ENCODE measurements around the gene SNX5. TPM values are rescaled to one million over a fixed set of nuclear protein-coding genes. Genes with fewer than 3 reads are reported as not detected.

SNX5 gene
- total RNA-seq, 1 experiment from 2014 or later: 90.8 TPM

DNA sequence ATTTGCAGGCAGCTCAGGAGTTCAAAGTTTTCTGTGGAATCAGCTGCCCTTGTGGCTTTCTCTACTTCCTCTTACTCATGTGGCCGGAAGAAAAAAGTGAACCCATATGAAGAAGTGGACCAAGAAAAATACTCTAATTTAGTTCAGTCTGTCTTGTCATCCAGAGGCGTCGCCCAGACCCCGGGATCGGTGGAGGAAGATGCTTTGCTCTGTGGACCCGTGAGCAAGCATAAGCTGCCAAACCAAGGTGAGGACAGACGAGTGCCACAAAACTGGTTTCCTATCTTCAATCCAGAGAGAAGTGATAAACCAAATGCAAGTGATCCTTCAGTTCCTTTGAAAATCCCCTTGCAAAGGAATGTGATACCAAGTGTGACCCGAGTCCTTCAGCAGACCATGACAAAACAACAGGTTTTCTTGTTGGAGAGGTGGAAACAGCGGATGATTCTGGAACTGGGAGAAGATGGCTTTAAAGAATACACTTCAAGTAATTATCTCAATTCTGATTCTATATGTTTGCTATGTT lies 1.4 kb upstream of the SNX5 start:
- H3K4me3 ChIP-seq (ENCODE audit: low read depth in 2 of 2, low read length in 2 of 2): peak overlapping the region; percentile 95 to 97
- in situ Hi-C loops (cut with HindIII; ENCODE audit: low pct_unique_long_range_greater_than_20kb, low sequenced_read_pairs) (no loop called here), intact Hi-C loops (cut with micrococcal nuclease; ENCODE audit: unreplicated experiment) (no loop called here)
- H3K27ac ChIP-seq (ENCODE audit: low read length): peak overlapping the region; percentile 83
- ATAC-seq (no peak), DNase-seq (ENCODE audit: low read depth, low spot score) (no peak)
- TF ChIP-seq, protein P1, sequence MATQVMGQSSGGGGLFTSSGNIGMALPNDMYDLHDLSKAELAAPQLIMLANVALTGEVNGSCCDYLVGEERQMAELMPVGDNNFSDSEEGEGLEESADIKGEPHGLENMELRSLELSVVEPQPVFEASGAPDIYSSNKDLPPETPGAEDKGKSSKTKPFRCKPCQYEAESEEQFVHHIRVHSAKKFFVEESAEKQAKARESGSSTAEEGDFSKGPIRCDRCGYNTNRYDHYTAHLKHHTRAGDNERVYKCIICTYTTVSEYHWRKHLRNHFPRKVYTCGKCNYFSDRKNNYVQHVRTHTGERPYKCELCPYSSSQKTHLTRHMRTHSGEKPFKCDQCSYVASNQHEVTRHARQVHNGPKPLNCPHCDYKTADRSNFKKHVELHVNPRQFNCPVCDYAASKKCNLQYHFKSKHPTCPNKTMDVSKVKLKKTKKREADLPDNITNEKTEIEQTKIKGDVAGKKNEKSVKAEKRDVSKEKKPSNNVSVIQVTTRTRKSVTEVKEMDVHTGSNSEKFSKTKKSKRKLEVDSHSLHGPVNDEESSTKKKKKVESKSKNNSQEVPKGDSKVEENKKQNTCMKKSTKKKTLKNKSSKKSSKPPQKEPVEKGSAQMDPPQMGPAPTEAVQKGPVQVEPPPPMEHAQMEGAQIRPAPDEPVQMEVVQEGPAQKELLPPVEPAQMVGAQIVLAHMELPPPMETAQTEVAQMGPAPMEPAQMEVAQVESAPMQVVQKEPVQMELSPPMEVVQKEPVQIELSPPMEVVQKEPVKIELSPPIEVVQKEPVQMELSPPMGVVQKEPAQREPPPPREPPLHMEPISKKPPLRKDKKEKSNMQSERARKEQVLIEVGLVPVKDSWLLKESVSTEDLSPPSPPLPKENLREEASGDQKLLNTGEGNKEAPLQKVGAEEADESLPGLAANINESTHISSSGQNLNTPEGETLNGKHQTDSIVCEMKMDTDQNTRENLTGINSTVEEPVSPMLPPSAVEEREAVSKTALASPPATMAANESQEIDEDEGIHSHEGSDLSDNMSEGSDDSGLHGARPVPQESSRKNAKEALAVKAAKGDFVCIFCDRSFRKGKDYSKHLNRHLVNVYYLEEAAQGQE (IDR thresholded peaks at IDR 0.05; ENCODE audit: insufficient read depth in 1 of 2, low read depth in 2 of 2, low read length in 1 of 2): no peak
- TF ChIP-seq TCF7L2 (IDR thresholded peaks at IDR 0.05; ENCODE audit: low read depth, low read length) (no peak), SIN3A (IDR thresholded peaks at IDR 0.05; ENCODE audit: borderline replicate concordance, insufficient read depth, low read depth, low read length) (no peak), POLR2AphosphoS5 (IDR thresholded peaks at IDR 0.05; ENCODE audit: low read depth, low read length) (no peak)
- BruUV-seq (replicated peaks): TSS peak; percentile 75
- CTCF ChIA-PET: no interaction called here
- peaks cover 10% of the 10 kb centered on the region for H3K36me3 ChIP-seq (ENCODE audit: control insufficient read depth, insufficient read depth, low read length)
- POLR2A ChIA-PET: no interaction called here
- H3K9me3 ChIP-seq (ENCODE audit: control insufficient read depth, insufficient read depth, low read depth, low read length): no peaks in the 10 kb centered on the region
- H3K27me3 ChIP-seq (ENCODE audit: control insufficient read depth, insufficient read depth, low read length): no peaks in the 10 kb centered on the region
- peaks cover 29% of the 10 kb centered on the region for H3K4me1 ChIP-seq (ENCODE audit: control insufficient read depth, insufficient read depth, low read length)

DNA sequence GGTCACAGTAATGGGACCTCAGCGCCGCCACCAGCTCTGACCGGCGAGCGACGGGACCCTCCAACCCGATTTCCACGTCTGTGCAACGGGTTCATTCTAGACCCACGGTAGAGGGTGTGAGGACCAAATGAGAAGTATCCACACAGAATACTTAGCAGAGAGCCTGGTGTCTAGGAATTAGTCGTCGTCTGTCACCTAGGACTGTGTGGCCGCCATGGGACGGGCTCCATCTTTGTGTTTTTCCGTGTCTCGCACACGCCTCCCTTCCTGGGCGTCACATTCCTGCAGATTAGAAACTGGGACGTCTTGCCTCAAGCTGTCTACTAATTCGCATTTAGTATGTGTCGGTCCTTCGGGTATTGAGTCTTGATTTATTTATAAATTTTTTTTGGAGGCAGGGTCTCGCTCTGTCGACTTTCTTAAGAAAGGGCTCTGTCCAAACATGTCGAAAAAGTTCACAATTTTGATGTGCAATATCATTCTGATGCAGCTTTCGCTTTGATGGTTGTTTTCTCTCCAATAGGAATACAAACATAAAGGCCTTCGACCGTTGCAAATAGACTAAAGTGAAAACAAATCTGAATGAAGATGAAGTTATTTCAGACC lies 787 bp upstream of the SNX5 start:
- Histone ChIP-seq H3K9me3 (ENCODE audit: control insufficient read depth, insufficient read depth, low read depth, low read length) (no peaks in the 10 kb centered on the region), H3K36me3 (ENCODE audit: control insufficient read depth, insufficient read depth, low read length) (peaks cover 10% of the 10 kb centered on the region), H3K4me3 (ENCODE audit: low read depth in 2 of 2, low read length in 2 of 2) (peak overlapping the region; percentile 95 to 97), H3K27ac (ENCODE audit: low read length) (peak overlapping the region; percentile 83), H3K27me3 (ENCODE audit: control insufficient read depth, insufficient read depth, low read length) (no peaks in the 10 kb centered on the region), H3K4me1 (ENCODE audit: control insufficient read depth, insufficient read depth, low read length) (peaks cover 35% of the 10 kb centered on the region)
- TF ChIP-seq POLR2AphosphoS5 (IDR thresholded peaks at IDR 0.05; ENCODE audit: low read depth, low read length) (no peak), TCF7L2 (IDR thresholded peaks at IDR 0.05; ENCODE audit: low read depth, low read length) (0 out of 2 replicates have a peak, but pooled peaks have one; percentile 16), SIN3A (IDR thresholded peaks at IDR 0.05; ENCODE audit: borderline replicate concordance, insufficient read depth, low read depth, low read length) (peak; percentile 67; the same call in 1 of the 2 replicates)
- TF ChIP-seq, protein P1 (IDR thresholded peaks at IDR 0.05; ENCODE audit: insufficient read depth in 1 of 2, low read depth in 2 of 2, low read length in 1 of 2): 0 out of 4 replicates have a peak, but pooled peaks of 1 of the 2 experiments have one; percentile 11
- TF ChIP-seq, protein P2, sequence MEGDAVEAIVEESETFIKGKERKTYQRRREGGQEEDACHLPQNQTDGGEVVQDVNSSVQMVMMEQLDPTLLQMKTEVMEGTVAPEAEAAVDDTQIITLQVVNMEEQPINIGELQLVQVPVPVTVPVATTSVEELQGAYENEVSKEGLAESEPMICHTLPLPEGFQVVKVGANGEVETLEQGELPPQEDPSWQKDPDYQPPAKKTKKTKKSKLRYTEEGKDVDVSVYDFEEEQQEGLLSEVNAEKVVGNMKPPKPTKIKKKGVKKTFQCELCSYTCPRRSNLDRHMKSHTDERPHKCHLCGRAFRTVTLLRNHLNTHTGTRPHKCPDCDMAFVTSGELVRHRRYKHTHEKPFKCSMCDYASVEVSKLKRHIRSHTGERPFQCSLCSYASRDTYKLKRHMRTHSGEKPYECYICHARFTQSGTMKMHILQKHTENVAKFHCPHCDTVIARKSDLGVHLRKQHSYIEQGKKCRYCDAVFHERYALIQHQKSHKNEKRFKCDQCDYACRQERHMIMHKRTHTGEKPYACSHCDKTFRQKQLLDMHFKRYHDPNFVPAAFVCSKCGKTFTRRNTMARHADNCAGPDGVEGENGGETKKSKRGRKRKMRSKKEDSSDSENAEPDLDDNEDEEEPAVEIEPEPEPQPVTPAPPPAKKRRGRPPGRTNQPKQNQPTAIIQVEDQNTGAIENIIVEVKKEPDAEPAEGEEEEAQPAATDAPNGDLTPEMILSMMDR (IDR thresholded peaks at IDR 0.05): no peak
- intact Hi-C loops (cut with micrococcal nuclease; ENCODE audit: unreplicated experiment) (no loop called here), in situ Hi-C loops (cut with HindIII; ENCODE audit: low pct_unique_long_range_greater_than_20kb, low sequenced_read_pairs) (no loop called here)
- DNase-seq (ENCODE audit: low read depth, low spot score) (no peak), ATAC-seq (peak; percentile 56)
- ChIA-PET POLR2A (no interaction called here), CTCF (no interaction called here)
- BruUV-seq (replicated peaks): no TSS peak
